GM12878 (cell line): ENCODE results near the gene NTRK3. TPM values are rescaled to one million over a fixed set of nuclear protein-coding genes. Genes with fewer than 3 reads are reported as not detected.

Experiments
- ATAC-seq: fragments of 200-7000 bp; cut with Tn5 transposase; 3 replicates; pipeline ENCODE4 v1.9.1; 2020; ENCODE audit warnings: mild to moderate bottlenecking, moderate library complexity
- BruUV-seq: library from RNA; stranded (reverse); fragments of 400-500 nt; replicated peaks from 2 replicates; lab custom pipeline; 2021; lab: Mats Ljungman, UMichigan
- CTCF ChIA-PET: fragments of 300-600 bp; sonication (Branson Sonifier 250); formaldehyde crosslinking; extraction: SDS; loops from one replicate; lab custom pipeline; 2021; ENCODE audit warnings: inconsistent platforms; lab: Yijun Ruan, JAX
- POLR2A ChIA-PET: fragments of 350-600 bp; formaldehyde crosslinking; extraction: SDS; loops from one replicate; lab custom pipeline; 2021; ENCODE audit warnings: inconsistent platforms; lab: Charles Lee
- RAD21 ChIA-PET: fragments of 300-600 bp; sonication (Branson Sonifier 250); formaldehyde crosslinking; loops from one replicate; lab custom pipeline; 2023; ENCODE audit warnings: antibody characterized with exemption; ENCODE audit not compliant: unreplicated experiment; lab: Charles Lee
- SMC1A ChIA-PET: fragments of 300-600 bp; sonication (Branson Sonifier 250); formaldehyde crosslinking; loops from one replicate; lab custom pipeline; 2023; ENCODE audit not compliant: unreplicated experiment, uncharacterized antibody; lab: Charles Lee
- DNase-seq: peaks from one replicate; pipeline ENCODE4 v3.0.0-alpha.2; 2011; ENCODE audit warnings: low read depth, low spot score
- FAIRE-seq: peaks from 3 replicates; lab custom pipeline; 2011; peaks lifted over from hg19 to GRCh38; lab: Jason Lieb, UNC
- H2AFZ ChIP-seq: 2 replicates; pipeline ENCODE4 v1.6.0; 2011; ENCODE audit warnings: low read depth, low read length, control low read depth; ENCODE audit not compliant: control insufficient read depth
- H3K27ac ChIP-seq: 2 replicates; pipeline ENCODE4 v1.5.1; 2011; ENCODE audit warnings: control low read depth; ENCODE audit not compliant: control insufficient read depth, insufficient read depth
- H3K27me3 ChIP-seq, 2 experiments: replicated peaks in 1 of 2; 2 replicates each; pipeline versions ENCODE4 v1.6.0 to v1.6.1; 2011; ENCODE audit warnings: low read length in 1 of 2; ENCODE audit not compliant: control insufficient read depth in 2 of 2, insufficient read depth in 2 of 2
- H3K36me3 ChIP-seq, 2 experiments: 2 replicates each; pipeline ENCODE4 v1.5.1; 2011; ENCODE audit warnings: low read length in 1 of 2; ENCODE audit not compliant: control insufficient read depth in 2 of 2, insufficient read depth in 2 of 2
- H3K4me1 ChIP-seq: 2 replicates; pipeline ENCODE4 v1.6.1; 2011; ENCODE audit warnings: mild to moderate bottlenecking, low read length, moderate library complexity, mixed read lengths; ENCODE audit not compliant: control insufficient read depth, insufficient read depth
- H3K4me2 ChIP-seq: 2 replicates; pipeline ENCODE4 v1.6.0; 2011; ENCODE audit warnings: control low read depth; ENCODE audit not compliant: control insufficient read depth, insufficient read depth
- H3K4me3 ChIP-seq: fragments of 200-600 bp; sonication (generic); 2 replicates; pipeline ENCODE4 v1.5.1; 2016
- H3K79me2 ChIP-seq: 2 replicates; pipeline ENCODE4 v1.6.0; 2011; ENCODE audit warnings: low read length; ENCODE audit not compliant: control insufficient read depth, insufficient read depth
- H3K9ac ChIP-seq: 2 replicates; pipeline ENCODE4 v1.8.0; 2011; ENCODE audit warnings: low read length, control low read depth, mixed read lengths; ENCODE audit not compliant: control insufficient read depth, insufficient read depth
- H3K9me3 ChIP-seq: replicated peaks from 3 replicates; pipeline ENCODE4 v1.5.1; 2011; ENCODE audit warnings: mild to moderate bottlenecking, low read length; ENCODE audit not compliant: control insufficient read depth, insufficient read depth
- H4K20me1 ChIP-seq: 2 replicates; pipeline ENCODE4 v1.6.0; 2011; ENCODE audit not compliant: control insufficient read depth, insufficient read depth
- BCL11A ChIP-seq: IDR thresholded peaks from 2 replicates; pipeline ENCODE4 v1.6.1; 2011; ENCODE audit warnings: low read depth, low read length
- CHD4 ChIP-seq: fragments of 200-600 bp; sonication (generic); IDR thresholded peaks from 2 replicates; pipeline ENCODE4 v1.6.1; 2016; ENCODE audit warnings: mild to moderate bottlenecking
- CREM ChIP-seq: IDR thresholded peaks from 2 replicates; pipeline ENCODE4 v1.6.1; 2014; ENCODE audit warnings: antibody characterized with exemption, low read depth
- E2F8 ChIP-seq: fragments of 450-650 bp; IDR thresholded peaks from 2 replicates; pipeline ENCODE4 v1.6.1; 2018; ENCODE audit warnings: mild to moderate bottlenecking, low read depth, moderate library complexity; ENCODE audit not compliant: partially characterized antibody
- EGR1 ChIP-seq, 2 experiments: IDR thresholded peaks; 1 replicate in 1 of 2; 2 replicates in 1 of 2; pipeline ENCODE4 v1.6.1; 2011 to 2012; ENCODE audit warnings: low read depth in 2 of 2, low read length in 2 of 2, borderline replicate concordance in 1 of 2, mild to moderate bottlenecking in 1 of 2, moderate library complexity in 1 of 2
- EZH2 ChIP-seq: IDR thresholded peaks from 2 replicates; pipeline ENCODE4 v1.6.1; 2012; ENCODE audit warnings: low read depth, mild to moderate bottlenecking, control low read depth, inconsistent platforms, low read length, borderline replicate concordance; ENCODE audit not compliant: control insufficient read depth
- IKZF2 ChIP-seq, 2 experiments: fragments of 450-650 bp; IDR thresholded peaks; 2 replicates each; pipeline ENCODE4 v1.6.1; 2017; ENCODE audit warnings: mild to moderate bottlenecking in 2 of 2, moderate library complexity in 2 of 2
- MEF2A ChIP-seq: IDR thresholded peaks from 2 replicates; pipeline ENCODE4 v1.6.1; 2011; ENCODE audit warnings: low read depth, mild to moderate bottlenecking, low read length, moderate library complexity; ENCODE audit not compliant: insufficient read depth
- PAX8 ChIP-seq: fragments of 450-650 bp; IDR thresholded peaks from 2 replicates; pipeline ENCODE4 v1.6.1; 2017; ENCODE audit warnings: mild to moderate bottlenecking, moderate library complexity
- PKNOX1 ChIP-seq: fragments of 450-650 bp; IDR thresholded peaks from 2 replicates; pipeline ENCODE4 v1.6.1; 2016; ENCODE audit warnings: mild to moderate bottlenecking
- SPI1 ChIP-seq: IDR thresholded peaks from 2 replicates; pipeline ENCODE4 v1.6.1; 2011; ENCODE audit warnings: low read depth, mild to moderate bottlenecking, low read length, moderate library complexity, borderline replicate concordance; ENCODE audit not compliant: insufficient read depth
- SREBF2 ChIP-seq: IDR thresholded peaks from 2 replicates; pipeline ENCODE4 v1.6.1; 2012; ENCODE audit warnings: mild to moderate bottlenecking, low read length
- WGBS: methylation state at CpG from one replicate; pipeline ENCODE4 v1.1.6; 2016; ENCODE audit warnings: low lambda C conversion rate; ENCODE audit not compliant: insufficient replicate concordance, insufficient coverage; ENCODE audit errors: missing lambda C conversion rate; 5-methylcytosine and 5-hydroxymethylcytosine counted together
- in situ Hi-C: fragments of 300-500 bp; cut with MboI; formaldehyde crosslinking; loops from 9 replicates; pipeline ENCODE4 v1.14.3; 2018; ENCODE audit warnings: mixed read lengths
- intact Hi-C: fragments of 100-400 bp; cut with micrococcal nuclease; formaldehyde crosslinking; loops from one replicate; pipeline ENCODE4 v1.14.2; 2022; ENCODE audit not compliant: unreplicated experiment
- polyA plus RNA-seq, 11 experiments: library from polyadenylated mRNA; depleted of rRNA in 4 of 11; unstranded in 6 of 11; stranded (reverse) in 5 of 11; fragments of >200 nt; fragmentation: Nextera tagmentation in 4 of 11; fragmentation: Illumina TruSeq in 1 of 11; extraction: Ambion mirVana in 4 of 11; extraction: Trizol in 1 of 11; gene quantifications; 1 replicate in 1 of 11; 2 replicates in 10 of 11; pipeline versions ENCODE4 v1.2.1 to v1.2.3, GENCODE V29; 2011 to 2016; ENCODE audit warnings: inconsistent platforms in 2 of 11, missing spikeins in 2 of 11, low read depth in 1 of 11
- total RNA-seq, 4 experiments: library from RNA; depleted of rRNA in 3 of 4; stranded (reverse); fragments of >200 nt in 3 of 4; fragmentation: Illumina TruSeq in 1 of 4; extraction: Trizol in 1 of 4; gene quantifications; 2 replicates each; pipeline versions ENCODE4 v1.2.1 to v1.2.3, GENCODE V29; 2013 to 2021
- TF ChIP-seq, protein P1 (sequence below): fragments of 450-650 bp; formaldehyde crosslinking; IDR thresholded peaks from 2 replicates; pipeline ENCODE4 v1.4.0; 2020; ENCODE audit warnings: mild to moderate bottlenecking, moderate library complexity

Gene NTRK3
- total and polyA plus RNA-seq, 10 of the 15 experiments (the other 5 are each of a cell fraction or from before 2014, with no cell fraction given) = not detected

GRCh38 chr15:87851497-87851896, 405.0 kb downstream of the NTRK3 start (continued):
- TF ChIP-seq SREBF2 (no peak), E2F8 (no peak), IKZF2 (IDR thresholded peaks at IDR 0.05) (no peak), CREM (no peak)

DNA sequence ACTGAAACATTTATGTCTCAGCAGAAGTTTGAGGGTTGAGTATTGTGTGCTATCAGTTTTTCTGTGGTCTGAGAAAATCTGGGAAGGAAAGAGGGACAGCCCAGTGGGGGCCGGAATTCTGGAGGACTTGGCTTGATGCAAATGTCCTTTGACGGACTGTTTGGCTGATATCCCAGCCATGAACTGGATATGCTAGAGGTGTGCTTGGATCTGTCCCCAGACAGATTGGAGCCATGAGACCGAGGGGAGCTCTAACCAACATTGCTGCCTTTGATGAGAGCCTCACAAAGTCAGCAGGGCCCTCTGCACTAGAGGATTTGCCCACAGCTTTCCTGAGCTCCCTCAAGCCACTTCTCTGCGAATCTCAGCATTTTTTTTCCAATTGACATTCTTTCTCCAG, 405.6 kb downstream of the NTRK3 start:
- intact Hi-C loops (no loop called here), in situ Hi-C loops (no loop called here)
- H3K9ac ChIP-seq = no peak overlapping the region
- H3K4me1 ChIP-seq = no peaks in the 10 kb centered on the region
- no peaks in the 10 kb centered on the region for H3K27me3 ChIP-seq
- POLR2A ChIA-PET = interaction anchor here (0.7 kb wide), 1 partner anchor 179 kb away, joined by 7 read pairs; no protein-coding TSS in a partner anchor
- H2AFZ ChIP-seq = no peak overlapping the region
- TF ChIP-seq PAX8 (no peak), BCL11A (no peak), EZH2 (no peak), CHD4 (no peak), EGR1 (IDR thresholded peaks at IDR 0.05; ENCODE audit: borderline replicate concordance in 1 of 2, low read depth in 2 of 2, low read length in 2 of 2) (no peak), PKNOX1 (no peak), SPI1 (no peak), MEF2A (no peak)
- TF ChIP-seq, protein P1, sequence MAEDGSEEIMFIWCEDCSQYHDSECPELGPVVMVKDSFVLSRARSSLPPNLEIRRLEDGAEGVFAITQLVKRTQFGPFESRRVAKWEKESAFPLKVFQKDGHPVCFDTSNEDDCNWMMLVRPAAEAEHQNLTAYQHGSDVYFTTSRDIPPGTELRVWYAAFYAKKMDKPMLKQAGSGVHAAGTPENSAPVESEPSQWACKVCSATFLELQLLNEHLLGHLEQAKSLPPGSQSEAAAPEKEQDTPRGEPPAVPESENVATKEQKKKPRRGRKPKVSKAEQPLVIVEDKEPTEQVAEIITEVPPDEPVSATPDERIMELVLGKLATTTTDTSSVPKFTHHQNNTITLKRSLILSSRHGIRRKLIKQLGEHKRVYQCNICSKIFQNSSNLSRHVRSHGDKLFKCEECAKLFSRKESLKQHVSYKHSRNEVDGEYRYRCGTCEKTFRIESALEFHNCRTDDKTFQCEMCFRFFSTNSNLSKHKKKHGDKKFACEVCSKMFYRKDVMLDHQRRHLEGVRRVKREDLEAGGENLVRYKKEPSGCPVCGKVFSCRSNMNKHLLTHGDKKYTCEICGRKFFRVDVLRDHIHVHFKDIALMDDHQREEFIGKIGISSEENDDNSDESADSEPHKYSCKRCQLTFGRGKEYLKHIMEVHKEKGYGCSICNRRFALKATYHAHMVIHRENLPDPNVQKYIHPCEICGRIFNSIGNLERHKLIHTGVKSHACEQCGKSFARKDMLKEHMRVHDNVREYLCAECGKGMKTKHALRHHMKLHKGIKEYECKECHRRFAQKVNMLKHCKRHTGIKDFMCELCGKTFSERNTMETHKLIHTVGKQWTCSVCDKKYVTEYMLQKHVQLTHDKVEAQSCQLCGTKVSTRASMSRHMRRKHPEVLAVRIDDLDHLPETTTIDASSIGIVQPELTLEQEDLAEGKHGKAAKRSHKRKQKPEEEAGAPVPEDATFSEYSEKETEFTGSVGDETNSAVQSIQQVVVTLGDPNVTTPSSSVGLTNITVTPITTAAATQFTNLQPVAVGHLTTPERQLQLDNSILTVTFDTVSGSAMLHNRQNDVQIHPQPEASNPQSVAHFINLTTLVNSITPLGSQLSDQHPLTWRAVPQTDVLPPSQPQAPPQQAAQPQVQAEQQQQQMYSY = no peak
- SMC1A ChIA-PET = no interaction called here
- FAIRE-seq = no peak
- no peak for DNase-seq
- no peaks in the 10 kb centered on the region for H3K36me3 ChIP-seq
- CTCF ChIA-PET = interaction anchor here (1.2 kb wide), 1 partner anchor 16 kb away, joined by 3 read pairs; no protein-coding TSS in a partner anchor
- no peak overlapping the region for H3K4me3 ChIP-seq
- no peaks in the 10 kb centered on the region for H3K9me3 ChIP-seq
- H4K20me1 ChIP-seq = no peaks in the 10 kb centered on the region
- RAD21 ChIA-PET = no interaction called here
- 20% methylated on average over 4 of the region's 4 CpGs for WGBS
- no TSS peak for BruUV-seq
- no peaks in the 10 kb centered on the region for H3K79me2 ChIP-seq
- no peak overlapping the region for H3K4me2 ChIP-seq
- no peak for ATAC-seq
- H3K27ac ChIP-seq = no peak overlapping the region
